ENCODE measurements around the gene USP34. TPM values are rescaled to one million over a fixed set of nuclear protein-coding genes. Genes with fewer than 3 reads are reported as not detected.
"Not testable (repeated sequence)": the region's sequence is repeated elsewhere in the genome, so short reads cannot be mapped to it uniquely, and the experiment has no call there.

The USP34 gene
- total and polyA plus RNA-seq, 7 experiments from 2014 or later: 15.3 to 186 (median 164) TPM

GRCh38 chr2:61499060-61499459 is 28.2 kb upstream of the USP34 start:
- H3K4me3 ChIP-seq (ENCODE audit: low read length): no peak overlapping the region

GRCh38 chr2:61493523-61493942 is 22.6 kb upstream of the USP34 start:
- CTCF ChIA-PET: interaction anchor here (1.7 kb wide), 1 partner anchor 68 kb away, joined by 6 read pairs; no protein-coding TSS in a partner anchor
- intact Hi-C loops (cut with micrococcal nuclease): no loop called here
- peaks cover 22 to 75% (median 29%) of the 10 kb centered on the region in 3 experiments for H3K36me3 ChIP-seq (ENCODE audit: control insufficient read depth in 2 of 3, insufficient read depth in 3 of 3, low read length in 3 of 3)
- ATAC-seq (peak; percentile 48), DNase-seq (peak in 5 of 9 donors; percentile 14 to 38 (median 26))
- peaks cover 11 to 29% (median 24%) of the 10 kb centered on the region in 7 donors for H3K4me1 Mint-ChIP-seq
- H3K4me3 Mint-ChIP-seq: peak overlapping the region in 8 of 10 donors; percentile 42 to 64 (median 58)
- POLR2A ChIA-PET: interaction anchor here (0.5 to 1.7 kb wide), 7 partner anchors 8 to 366 kb away, joined by 3 to 8 read pairs (median 4); partner anchors contain the start of gene XPO1
- H3K9me3 Mint-ChIP-seq: no peaks in the 10 kb centered on the region
- H3K27ac ChIP-seq (ENCODE audit: low read depth, low read length): peak overlapping the region; percentile 49
- H3K27me3 Mint-ChIP-seq: no peaks in the 10 kb centered on the region
- no peak overlapping the region for H3K4me3 ChIP-seq (ENCODE audit: low read length)
- peak overlapping the region; percentile 53 to 92 (median 77) for H3K27ac Mint-ChIP-seq
- H3K27me3 ChIP-seq (ENCODE audit: control insufficient read depth in 2 of 2, insufficient read depth in 2 of 2, low read length in 2 of 2): no peaks in the 10 kb centered on the region
- peaks cover 12 to 14% of the 10 kb centered on the region in 2 donors for H3K4me1 ChIP-seq (ENCODE audit: control insufficient read depth in 2 of 2, insufficient read depth in 2 of 2, low read length in 2 of 2)
- no peaks in the 10 kb centered on the region for H3K9me3 ChIP-seq (ENCODE audit: control insufficient read depth in 2 of 3, low read length in 3 of 3)
- H3K36me3 Mint-ChIP-seq: peaks cover 0 to 50% (median 30%) of the 10 kb centered on the region in 5 donors

More at GRCh38 chr2:61499060-61499459, 28.2 kb upstream of the USP34 start:
- ATAC-seq: no peak
- H3K4me3 Mint-ChIP-seq: no peak overlapping the region
- intact Hi-C loops (cut with micrococcal nuclease): no loop called here
- Histone ChIP-seq H3K4me1 (ENCODE audit: control insufficient read depth in 2 of 2, insufficient read depth in 2 of 2, low read length in 2 of 2) (peaks cover 2 to 3% of the 10 kb centered on the region in 2 donors), H3K36me3 (ENCODE audit: control insufficient read depth in 2 of 3, insufficient read depth in 3 of 3, low read length in 3 of 3) (peaks cover 10 to 70% (median 15%) of the 10 kb centered on the region in 3 experiments), H3K27ac (ENCODE audit: low read depth, low read length) (no peak overlapping the region), H3K9me3 (ENCODE audit: control insufficient read depth in 2 of 3, low read length in 3 of 3) (no peaks in the 10 kb centered on the region), H3K27me3 (ENCODE audit: control insufficient read depth in 2 of 2, insufficient read depth in 2 of 2, low read length in 2 of 2) (no peaks in the 10 kb centered on the region)
- H3K9me3 Mint-ChIP-seq: no peaks in the 10 kb centered on the region
- peaks cover 0 to 48% (median 20%) of the 10 kb centered on the region in 5 donors for H3K36me3 Mint-ChIP-seq
- no peak for DNase-seq
- peaks cover 6 to 20% (median 10%) of the 10 kb centered on the region in 7 donors for H3K4me1 Mint-ChIP-seq
- CTCF ChIA-PET: no interaction called here
- no peaks in the 10 kb centered on the region for H3K27me3 Mint-ChIP-seq
- H3K27ac Mint-ChIP-seq: peak overlapping the region in 2 of 9 donors; percentile 19 to 26
- POLR2A ChIA-PET: no interaction called here

- H3K36me3 Mint-ChIP-seq: peaks cover 3 to 53% (median 30%) of the 10 kb centered on the region in 5 donors
- ChIA-PET CTCF (interaction anchor here (0.7 to 1.7 kb wide), 2 partner anchors 66 to 67 kb away, joined by 3 to 6 read pairs; no protein-coding TSS in a partner anchor), POLR2A (interaction anchor here (0.7 to 1.7 kb wide), 2 partner anchors 9 to 46 kb away, joined by 3 to 8 read pairs; partner anchors contain the start of gene XPO1)
- H3K4me1 ChIP-seq (ENCODE audit: control insufficient read depth in 2 of 2, insufficient read depth in 2 of 2, low read length in 2 of 2): peaks cover 12 to 14% of the 10 kb centered on the region in 2 donors
- H3K4me3 Mint-ChIP-seq: peak overlapping the region in 2 of 10 donors; percentile 31 to 46
- DNase-seq: no peak
- H3K27ac ChIP-seq (ENCODE audit: low read depth, low read length): no peak overlapping the region
- no peak for ATAC-seq
- intact Hi-C loops (cut with micrococcal nuclease): no loop called here
- H3K9me3 ChIP-seq (ENCODE audit: control insufficient read depth in 2 of 3, low read length in 3 of 3): no peaks in the 10 kb centered on the region
- peaks cover 11 to 30% (median 24%) of the 10 kb centered on the region in 7 donors for H3K4me1 Mint-ChIP-seq
- peak overlapping the region in 7 of 9 donors; percentile 36 to 88 (median 77) for H3K27ac Mint-ChIP-seq
- H3K36me3 ChIP-seq (ENCODE audit: control insufficient read depth in 2 of 3, insufficient read depth in 3 of 3, low read length in 3 of 3): peaks cover 28 to 76% (median 36%) of the 10 kb centered on the region in 3 experiments
- no peak overlapping the region for H3K4me3 ChIP-seq (ENCODE audit: low read length)
- H3K27me3 Mint-ChIP-seq: no peaks in the 10 kb centered on the region
- no peaks in the 10 kb centered on the region for H3K9me3 Mint-ChIP-seq
- H3K27me3 ChIP-seq (ENCODE audit: control insufficient read depth in 2 of 2, insufficient read depth in 2 of 2, low read length in 2 of 2): no peaks in the 10 kb centered on the region
These were observed 21.6 kb upstream of the USP34 start for GRCh38 chr2:61492476-61492875.

- no peak for ATAC-seq
These were observed 14.4 kb upstream of the USP34 start for GRCh38 chr2:61485281-61485680.

GRCh38 chr2:61478086-61478485 is 7.2 kb upstream of the USP34 start:
- no peak overlapping the region for H3K27ac ChIP-seq (ENCODE audit: low read depth, low read length)
- CTCF ChIA-PET: interaction anchor here (0.7 kb wide), 1 partner anchor 48 kb away, joined by 3 read pairs; no protein-coding TSS in a partner anchor

More at GRCh38 chr2:61485281-61485680, 14.4 kb upstream of the USP34 start:
- H3K27me3 Mint-ChIP-seq: no peaks in the 10 kb centered on the region
- ChIA-PET CTCF (no interaction called here), POLR2A (no interaction called here)
- intact Hi-C loops (cut with micrococcal nuclease): no loop called here
- peak overlapping the region in 2 of 9 donors; percentile 20 to 33 for H3K27ac Mint-ChIP-seq
- no peaks in the 10 kb centered on the region for H3K27me3 ChIP-seq (ENCODE audit: control insufficient read depth in 2 of 2, insufficient read depth in 2 of 2, low read length in 2 of 2)
- no peaks in the 10 kb centered on the region for H3K9me3 Mint-ChIP-seq
- DNase-seq: no peak
- H3K4me3 ChIP-seq (ENCODE audit: low read length): no peak overlapping the region
- no peak overlapping the region for H3K27ac ChIP-seq (ENCODE audit: low read depth, low read length)
- H3K4me1 Mint-ChIP-seq: peaks cover 0 to 9% (median 0%) of the 10 kb centered on the region in 7 donors
- H3K36me3 Mint-ChIP-seq: peaks cover 8 to 48% (median 32%) of the 10 kb centered on the region in 5 donors
- H3K4me1 ChIP-seq (ENCODE audit: control insufficient read depth in 2 of 2, insufficient read depth in 2 of 2, low read length in 2 of 2): no peaks in the 10 kb centered on the region
- peaks cover 22 to 91% (median 34%) of the 10 kb centered on the region in 3 experiments for H3K36me3 ChIP-seq (ENCODE audit: control insufficient read depth in 2 of 3, insufficient read depth in 3 of 3, low read length in 3 of 3)
- H3K4me3 Mint-ChIP-seq: no peak overlapping the region
- H3K9me3 ChIP-seq (ENCODE audit: control insufficient read depth in 2 of 3, low read length in 3 of 3): no peaks in the 10 kb centered on the region

DNA sequence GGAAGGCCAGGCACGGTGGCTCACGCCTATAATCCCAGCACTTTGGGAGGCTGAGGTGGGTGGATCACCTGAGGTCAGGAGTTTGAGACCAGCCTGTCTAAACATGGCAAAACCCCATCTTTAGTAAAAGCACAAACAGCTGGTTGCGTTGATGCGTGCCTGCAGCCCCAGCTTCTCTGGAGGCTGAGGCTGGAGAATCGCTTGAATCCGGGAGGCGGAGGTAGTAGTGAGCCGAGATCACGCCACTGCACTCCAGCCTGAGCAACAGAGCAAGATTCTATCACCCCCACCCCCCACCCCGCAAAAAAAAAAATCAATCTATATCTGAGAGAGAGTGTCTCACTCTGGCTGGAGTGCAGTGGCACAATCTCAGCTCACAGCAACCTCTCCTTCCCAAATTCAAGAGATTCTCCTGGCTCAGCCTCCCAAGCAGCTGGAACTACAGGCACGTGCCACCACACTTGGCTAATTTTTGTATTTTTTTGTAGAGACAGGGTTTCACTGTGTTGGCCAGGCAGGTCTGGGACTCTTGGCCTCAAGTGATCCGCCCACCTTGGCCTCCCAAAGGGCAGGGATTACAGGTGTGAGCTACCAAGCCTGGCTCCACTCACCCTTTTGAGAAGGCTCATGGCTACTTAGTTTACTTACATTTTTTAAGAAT is 6.2 kb upstream of the USP34 start:
- H3K27me3 Mint-ChIP-seq; H3K4me1 ChIP-seq (ENCODE audit: control insufficient read depth in 2 of 2, insufficient read depth in 2 of 2, low read length in 2 of 2); H3K9me3 ChIP-seq (ENCODE audit: control insufficient read depth in 2 of 3, low read length in 3 of 3); ATAC-seq; DNase-seq; H3K27me3 ChIP-seq (ENCODE audit: control insufficient read depth in 2 of 2, insufficient read depth in 2 of 2, low read length in 2 of 2); H3K9me3 Mint-ChIP-seq; H3K4me3 ChIP-seq (ENCODE audit: low read length); H3K4me3 Mint-ChIP-seq: not testable (repeated sequence)
- Mint-ChIP-seq H3K4me1 (peaks cover 0 to 16% (median 8%) of the 10 kb centered on the region in 7 donors), H3K27ac (peak overlapping the region in 8 of 9 donors; percentile 10 to 67 (median 50)), H3K36me3 (peaks cover 0 to 27% (median 14%) of the 10 kb centered on the region in 5 donors)
- ChIA-PET POLR2A (interaction anchor here (0.6 kb wide), 1 partner anchor 281 kb away, joined by 5 read pairs; no protein-coding TSS in a partner anchor), CTCF (interaction anchor here (0.7 kb wide), 1 partner anchor 47 kb away, joined by 3 read pairs; no protein-coding TSS in a partner anchor)
- H3K36me3 ChIP-seq (ENCODE audit: control insufficient read depth in 2 of 3, insufficient read depth in 3 of 3, low read length in 3 of 3): peaks cover under 1 to 38% (median 7%) of the 10 kb centered on the region in 3 experiments
- H3K27ac ChIP-seq (ENCODE audit: low read depth, low read length): peak overlapping the region; percentile 3
- intact Hi-C loops (cut with micrococcal nuclease): loop anchor here (10.0 kb wide), 2 partner anchors 332 to 408 kb away; partner anchors contain the start of gene CCT4 (in 1 of the 2)

More at GRCh38 chr2:61478086-61478485, 7.2 kb upstream of the USP34 start:
- intact Hi-C loops (cut with micrococcal nuclease): loop anchor here (10.0 kb wide), 2 partner anchors 333 to 407 kb away; partner anchors contain the start of gene CCT4 (in 1 of the 2)
- Mint-ChIP-seq H3K36me3 (peaks cover 0 to 28% (median 17%) of the 10 kb centered on the region in 5 donors), H3K27ac (peak overlapping the region in 2 of 9 donors; percentile 25 to 54), H3K9me3 (no peaks in the 10 kb centered on the region), H3K4me1 (peaks cover 0 to 10% (median 5%) of the 10 kb centered on the region in 7 donors), H3K27me3 (no peaks in the 10 kb centered on the region), H3K4me3 (peak overlapping the region in 1 of 10 donors; percentile 32)
- POLR2A ChIA-PET: interaction anchor here (0.6 kb wide), 1 partner anchor 282 kb away, joined by 5 read pairs; no protein-coding TSS in a partner anchor
- Histone ChIP-seq H3K4me1 (ENCODE audit: control insufficient read depth in 2 of 2, insufficient read depth in 2 of 2, low read length in 2 of 2) (no peaks in the 10 kb centered on the region), H3K4me3 (ENCODE audit: low read length) (no peak overlapping the region), H3K9me3 (ENCODE audit: control insufficient read depth in 2 of 3, low read length in 3 of 3) (no peaks in the 10 kb centered on the region), H3K36me3 (ENCODE audit: control insufficient read depth in 2 of 3, insufficient read depth in 3 of 3, low read length in 3 of 3) (peaks cover 10 to 48% (median 15%) of the 10 kb centered on the region in 3 experiments), H3K27me3 (ENCODE audit: control insufficient read depth in 2 of 2, insufficient read depth in 2 of 2, low read length in 2 of 2) (no peaks in the 10 kb centered on the region)
- ATAC-seq: no peak
- DNase-seq: no peak

Measured in naive thymus-derived CD4-positive, alpha-beta T cell (primary cell).